Cardiac muscle cell (in vitro differentiated cells and primary cell): ENCODE measurements around the gene COX5B. TPM values are rescaled to one million over a fixed set of nuclear protein-coding genes. Genes with fewer than 3 reads are reported as not detected.
"Not testable (repeated sequence)": the region's sequence is repeated elsewhere in the genome, so short reads cannot be mapped to it uniquely, and the experiment has no call there.

ENCODE experiments used
- DNase-seq, 2 donors: peaks; one replicate each; pipeline versions ENCODE4 v3.0.0 to v3.0.0-alpha.2; 2010 to 2017; ENCODE audit warnings: low read depth in 1 of 2, low spot score in 1 of 2
- H3K27ac ChIP-seq: fragments of 200-600 bp; sonication (generic); 2 replicates; pipeline ENCODE4 v1.5.1; 2016
- H3K27me3 ChIP-seq: fragments of 200-600 bp; sonication (generic); 2 replicates; pipeline ENCODE4 v1.6.0; 2016; ENCODE audit warnings: control low read depth
- H3K36me3 ChIP-seq: fragments of 200-600 bp; sonication (generic); 2 replicates; pipeline ENCODE4 v1.5.1; 2016; ENCODE audit warnings: control low read depth
- H3K4me1 ChIP-seq: fragments of 200-600 bp; sonication (generic); 2 replicates; pipeline ENCODE4 v1.8.1; 2017; ENCODE audit warnings: low read depth, mild to moderate bottlenecking, mixed run types
- H3K4me3 ChIP-seq: fragments of 200-600 bp; sonication (generic); 2 replicates; pipeline ENCODE4 v1.5.1; 2016; ENCODE audit warnings: mild to moderate bottlenecking
- H3K9me3 ChIP-seq: fragments of 200-600 bp; sonication (generic); 2 replicates; pipeline ENCODE4 v1.5.1; 2017; ENCODE audit warnings: low read depth, mild to moderate bottlenecking, control low read depth
- CTCF ChIP-seq: IDR thresholded peaks from 2 replicates; pipeline ENCODE4 v1.5.1; 2012; ENCODE audit warnings: low read depth, mild to moderate bottlenecking, low read length
- polyA plus RNA-seq: library from polyadenylated mRNA; unstranded; fragments of >200 nt; fragmentation: Nextera tagmentation; extraction: Ambion mirVana; gene quantifications from 2 replicates; pipeline ENCODE4 v1.2.1, GENCODE V29; 2016
- total RNA-seq: library from RNA; depleted of rRNA; stranded (reverse); fragments of >200 nt; gene quantifications from 2 replicates; pipeline ENCODE4 v1.2.3, GENCODE V29; 2016

Gene COX5B
- total and polyA plus RNA-seq, 2 experiments from 2014 or later = 429 to 969 TPM

GRCh38 chr2:97622976-97623375 is 22.9 kb upstream of the COX5B start:
- not testable (repeated sequence) for H3K36me3 ChIP-seq, H3K4me1 ChIP-seq, H3K9me3 ChIP-seq, H3K4me3 ChIP-seq, H3K27ac ChIP-seq, DNase-seq, H3K27me3 ChIP-seq

GRCh38 chr2:97625354-97626048 is 20.4 kb upstream of the COX5B start:
- DNase-seq, H3K9me3 ChIP-seq: not testable (repeated sequence)

GRCh38 chr2:97626049-97626430 is 19.8 kb upstream of the COX5B start:
- not testable (repeated sequence) for H3K4me3 ChIP-seq, DNase-seq, H3K36me3 ChIP-seq, H3K9me3 ChIP-seq, H3K27me3 ChIP-seq, H3K27ac ChIP-seq, H3K4me1 ChIP-seq

More at GRCh38 chr2:97625354-97626048, 20.4 kb upstream of the COX5B start:
- not testable (repeated sequence) for H3K4me1 ChIP-seq, H3K27me3 ChIP-seq, H3K4me3 ChIP-seq, H3K36me3 ChIP-seq, H3K27ac ChIP-seq

- TF ChIP-seq CTCF = no peak
Observed at GRCh38 chr2:97644023-97644717, 1.7 kb upstream of the COX5B start.

GRCh38 chr2:97645112-97645694 is 659 bp upstream of the COX5B start:
- peaks cover 21% of the 10 kb centered on the region for H3K36me3 ChIP-seq
- H3K4me3 ChIP-seq = peak overlapping the region; percentile 93
- no peaks in the 10 kb centered on the region for H3K9me3 ChIP-seq
- peak overlapping the region; percentile 93 for H3K27ac ChIP-seq
- peak in 1 of 2 donors; percentile 34 for DNase-seq
- no peaks in the 10 kb centered on the region for H3K27me3 ChIP-seq
- H3K4me1 ChIP-seq = peaks cover 15% of the 10 kb centered on the region
- TF ChIP-seq CTCF = no peak

More at GRCh38 chr2:97644023-97644717, 1.7 kb upstream of the COX5B start:
- Histone ChIP-seq H3K27me3 (no peaks in the 10 kb centered on the region), H3K36me3 (peaks cover 21% of the 10 kb centered on the region), H3K27ac (peak overlapping the region; percentile 93), H3K4me1 (peaks cover 15% of the 10 kb centered on the region), H3K4me3 (no peak overlapping the region), H3K9me3 (no peaks in the 10 kb centered on the region)
- no peak for DNase-seq

- no peak for TF ChIP-seq CTCF
- H3K36me3 ChIP-seq = peaks cover 21% of the 10 kb centered on the region
- no peaks in the 10 kb centered on the region for H3K9me3 ChIP-seq
- no peak overlapping the region for H3K27ac ChIP-seq
- H3K4me3 ChIP-seq = peak overlapping the region; percentile 93
- no peaks in the 10 kb centered on the region for H3K27me3 ChIP-seq
- no peak for DNase-seq
- peaks cover 15% of the 10 kb centered on the region for H3K4me1 ChIP-seq
Observed at GRCh38 chr2:97646977-97647376, 1.1 kb downstream of the COX5B start.

- Histone ChIP-seq H3K4me3 (no peak overlapping the region), H3K9me3 (no peaks in the 10 kb centered on the region), H3K27me3 (no peaks in the 10 kb centered on the region), H3K36me3 (peaks cover 21% of the 10 kb centered on the region), H3K27ac (peak overlapping the region; percentile 45), H3K4me1 (peaks cover 8% of the 10 kb centered on the region)
- DNase-seq = no peak
- no peak for TF ChIP-seq CTCF
Observed at GRCh38 chr2:97651114-97651513, 5.3 kb downstream of the COX5B start.
